DND-41 (cell line): ENCODE measurements around the gene GTF2F1.

ENCODE experiments used
- EZH2 ChIP-seq: IDR thresholded peaks from 3 replicates; pipeline ENCODE4 v1.6.1; 2012; ENCODE audit warnings: borderline replicate concordance, low read depth, mild to moderate bottlenecking, moderate library complexity, low read length, inconsistent platforms; ENCODE audit not compliant: severe bottlenecking
- TF ChIP-seq, protein P1 (sequence below): IDR thresholded peaks from 2 replicates; pipeline ENCODE4 v1.5.1; 2012; ENCODE audit warnings: borderline replicate concordance, low read length, moderate library complexity, mild to moderate bottlenecking; ENCODE audit not compliant: poor library complexity, severe bottlenecking; ENCODE audit errors: extremely low read depth

DNA sequence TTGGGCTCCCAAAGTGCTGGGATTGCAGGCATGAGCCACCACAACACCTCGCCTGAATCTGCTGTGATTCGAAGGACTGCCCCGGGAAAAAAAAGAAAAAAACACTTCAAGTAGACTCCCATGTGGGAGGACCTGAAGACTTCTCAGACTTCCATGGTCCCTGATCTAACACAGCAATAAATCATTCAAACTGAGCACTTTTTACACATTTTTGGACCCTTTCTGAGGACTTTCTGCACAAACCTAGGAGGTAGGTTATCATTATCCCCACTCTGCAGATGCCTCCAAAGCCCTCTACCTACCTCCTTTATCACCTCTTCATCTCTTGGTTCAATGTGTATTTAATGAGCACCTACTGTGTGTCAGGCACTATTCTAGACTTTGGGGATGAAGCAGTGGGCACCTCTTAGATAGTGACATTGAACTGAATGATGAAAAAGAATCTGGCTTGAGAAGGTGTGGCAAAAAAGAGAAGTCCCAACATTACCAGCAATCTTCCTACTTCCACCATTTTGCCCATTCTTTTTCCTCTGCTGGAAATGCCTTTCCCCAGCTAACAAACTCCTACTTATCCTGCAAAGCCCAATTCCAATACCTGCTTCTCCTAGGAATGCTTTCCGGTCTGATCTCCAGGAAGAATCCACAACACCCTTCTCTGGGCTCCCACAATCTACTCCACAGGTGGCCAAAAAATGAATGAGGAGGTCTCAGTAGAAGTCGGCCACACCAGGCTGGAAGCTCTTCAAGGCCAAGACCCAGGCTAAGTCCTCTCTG lies 33.2 kb downstream of the GTF2F1 start:
- TF ChIP-seq, protein P1, sequence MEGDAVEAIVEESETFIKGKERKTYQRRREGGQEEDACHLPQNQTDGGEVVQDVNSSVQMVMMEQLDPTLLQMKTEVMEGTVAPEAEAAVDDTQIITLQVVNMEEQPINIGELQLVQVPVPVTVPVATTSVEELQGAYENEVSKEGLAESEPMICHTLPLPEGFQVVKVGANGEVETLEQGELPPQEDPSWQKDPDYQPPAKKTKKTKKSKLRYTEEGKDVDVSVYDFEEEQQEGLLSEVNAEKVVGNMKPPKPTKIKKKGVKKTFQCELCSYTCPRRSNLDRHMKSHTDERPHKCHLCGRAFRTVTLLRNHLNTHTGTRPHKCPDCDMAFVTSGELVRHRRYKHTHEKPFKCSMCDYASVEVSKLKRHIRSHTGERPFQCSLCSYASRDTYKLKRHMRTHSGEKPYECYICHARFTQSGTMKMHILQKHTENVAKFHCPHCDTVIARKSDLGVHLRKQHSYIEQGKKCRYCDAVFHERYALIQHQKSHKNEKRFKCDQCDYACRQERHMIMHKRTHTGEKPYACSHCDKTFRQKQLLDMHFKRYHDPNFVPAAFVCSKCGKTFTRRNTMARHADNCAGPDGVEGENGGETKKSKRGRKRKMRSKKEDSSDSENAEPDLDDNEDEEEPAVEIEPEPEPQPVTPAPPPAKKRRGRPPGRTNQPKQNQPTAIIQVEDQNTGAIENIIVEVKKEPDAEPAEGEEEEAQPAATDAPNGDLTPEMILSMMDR = no peak
- TF ChIP-seq EZH2 = no peak
